Central memory CD8-positive, alpha-beta T cell (primary cell): Measurements from ENCODE around the gene BACH2.

Experiments used
- ATAC-seq: fragments of 150-1000 bp; cut with Tn5 transposase; replicated peaks from 2 replicates; pipeline ENCODE4 v1.10.0; 2022; ENCODE audit warnings: mild to moderate bottlenecking, moderate FRiP score, moderate number of reproducible peaks; ENCODE audit not compliant: poor library complexity, severe bottlenecking; ENCODE audit errors: extremely low read depth
- DNase-seq, 2 donors: peaks; one replicate each; pipeline ENCODE4 v3.0.0; 2021; ENCODE audit warnings: low spot score in 2 of 2
- H3K27ac Mint-ChIP-seq: one replicate; pipeline ENCODE4 v1.8.0; 2022; ENCODE audit warnings: low read depth, mild to moderate bottlenecking, moderate library complexity, mixed read lengths
- H3K27me3 Mint-ChIP-seq: one replicate; pipeline ENCODE4 v1.8.0; 2022; ENCODE audit warnings: mixed read lengths
- H3K36me3 Mint-ChIP-seq: one replicate; pipeline ENCODE4 v1.8.0; 2022; ENCODE audit warnings: mild to moderate bottlenecking, moderate library complexity, mixed read lengths; ENCODE audit not compliant: insufficient read depth
- H3K4me1 Mint-ChIP-seq: one replicate; pipeline ENCODE4 v1.8.0; 2022; ENCODE audit warnings: mixed read lengths
- H3K4me3 Mint-ChIP-seq: one replicate; pipeline ENCODE4 v1.8.0; 2022; ENCODE audit warnings: mild to moderate bottlenecking, moderate library complexity, mixed read lengths
- H3K9me3 Mint-ChIP-seq: one replicate; pipeline ENCODE4 v1.8.0; 2022; ENCODE audit warnings: mixed read lengths

Gene BACH2

GRCh38 chr6:89888138-89888514, 408.5 kb downstream of the BACH2 start:
- H3K27ac Mint-ChIP-seq, result no peak overlapping the region
- ATAC-seq (no peak), DNase-seq (no peak)
- H3K36me3 Mint-ChIP-seq, result no peaks in the 10 kb centered on the region
- peaks cover 11% of the 10 kb centered on the region for H3K4me1 Mint-ChIP-seq
- H3K27me3 Mint-ChIP-seq, result peaks cover 37% of the 10 kb centered on the region
- H3K4me3 Mint-ChIP-seq, result no peak overlapping the region
- H3K9me3 Mint-ChIP-seq, result no peaks in the 10 kb centered on the region

- Mint-ChIP-seq H3K9me3 (no peaks in the 10 kb centered on the region), H3K27me3 (peaks cover 31% of the 10 kb centered on the region), H3K27ac (no peak overlapping the region), H3K4me1 (peaks cover 11% of the 10 kb centered on the region), H3K36me3 (no peaks in the 10 kb centered on the region), H3K4me3 (no peak overlapping the region)
- DNase-seq, result no peak
- ATAC-seq, result no peak
Observed at GRCh38 chr6:89887452-89888137, 409.0 kb downstream of the BACH2 start.

- no peak for ATAC-seq
- DNase-seq, result no peak
- Mint-ChIP-seq H3K4me3 (no peak overlapping the region), H3K9me3 (no peaks in the 10 kb centered on the region), H3K27ac (no peak overlapping the region), H3K36me3 (no peaks in the 10 kb centered on the region), H3K27me3 (peaks cover 25% of the 10 kb centered on the region), H3K4me1 (peaks cover 11% of the 10 kb centered on the region)
Observed at GRCh38 chr6:89886378-89887120, 410.1 kb downstream of the BACH2 start.
